HG02884 (cell line): ENCODE data around the gene CAMK2B.

ENCODE experiments used
- ATAC-seq: cut with Tn5 transposase; IDR thresholded peaks from one replicate; pipeline ENCODE4 v1.9.1; 2021; ENCODE audit warnings: mild to moderate bottlenecking, moderate library complexity; ENCODE audit not compliant: unreplicated experiment

CAMK2B gene

DNA sequence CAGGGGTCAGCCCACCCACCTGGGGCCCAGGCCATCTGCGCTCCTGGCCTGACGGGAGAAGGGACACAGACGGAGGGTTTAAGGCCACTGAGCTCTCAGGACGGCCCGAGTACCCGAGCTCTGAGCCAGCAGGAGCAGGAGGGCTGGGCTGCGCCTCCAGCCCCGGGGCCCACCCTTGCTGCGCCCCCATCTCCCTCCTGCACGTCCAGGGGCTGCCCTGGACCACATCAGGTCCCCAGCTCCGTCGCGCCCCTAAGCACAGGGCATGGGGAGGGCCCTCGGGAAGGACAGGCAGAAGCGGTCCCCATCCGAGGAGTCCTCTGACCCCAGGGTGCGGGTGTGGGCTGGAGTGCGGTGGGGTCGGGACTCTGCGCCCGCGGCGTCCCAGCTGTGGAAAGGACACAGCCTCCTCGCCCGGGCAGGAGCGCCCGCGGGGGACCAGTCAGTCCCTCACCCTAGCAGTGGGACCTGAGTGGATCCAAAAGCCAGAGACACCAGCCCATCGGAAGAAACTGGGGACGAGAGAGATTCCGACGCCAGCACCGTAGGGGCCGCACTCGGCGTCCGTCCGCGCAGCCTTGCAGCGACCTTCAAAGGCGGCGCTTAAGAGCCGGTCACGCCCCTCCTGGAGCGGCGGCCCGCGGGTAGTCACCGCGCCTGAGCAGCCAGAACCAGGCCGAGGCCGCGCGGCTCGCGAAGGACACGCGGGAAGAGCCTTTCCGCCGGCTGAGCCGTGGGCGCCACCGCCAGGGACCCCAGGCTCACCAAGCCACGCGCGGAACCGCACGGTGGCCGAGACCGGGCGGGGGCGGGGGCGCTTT is 15.9 kb downstream of the CAMK2B start:
- ATAC-seq = no peak

DNA sequence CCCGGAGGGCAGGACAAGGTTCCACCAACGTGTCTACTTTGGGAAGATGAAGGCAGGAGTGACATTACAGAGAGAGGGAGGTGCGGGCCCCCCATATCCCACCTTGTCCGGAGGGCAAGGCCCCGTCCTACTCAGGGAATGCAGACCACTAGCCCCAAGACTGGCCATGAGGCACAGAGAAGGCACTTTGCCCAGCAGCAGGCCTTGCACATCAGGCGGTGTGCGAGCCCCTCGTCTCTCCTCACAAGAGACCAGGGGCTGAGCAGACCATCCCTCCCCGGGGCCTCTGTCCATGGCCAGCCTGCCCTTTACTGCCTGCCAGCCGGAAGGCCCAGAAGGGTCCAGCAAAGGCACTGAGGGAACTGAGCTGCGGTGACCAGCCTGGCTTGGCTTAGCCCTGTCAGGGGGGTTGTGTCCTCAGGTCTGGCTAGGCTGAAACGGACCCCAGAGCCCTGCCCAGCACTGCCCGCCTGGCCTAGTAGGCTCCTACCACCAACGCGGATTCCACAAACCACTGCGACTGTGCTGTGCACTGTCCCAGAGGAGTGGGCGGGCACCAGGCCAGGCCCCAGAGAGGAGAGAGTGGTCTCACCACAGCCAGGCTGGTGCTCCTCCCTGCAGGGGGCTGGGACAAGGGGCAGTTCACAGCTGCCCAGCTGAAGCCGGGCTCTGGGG is 16.7 kb downstream of the CAMK2B start:
- no peak for ATAC-seq

DNA sequence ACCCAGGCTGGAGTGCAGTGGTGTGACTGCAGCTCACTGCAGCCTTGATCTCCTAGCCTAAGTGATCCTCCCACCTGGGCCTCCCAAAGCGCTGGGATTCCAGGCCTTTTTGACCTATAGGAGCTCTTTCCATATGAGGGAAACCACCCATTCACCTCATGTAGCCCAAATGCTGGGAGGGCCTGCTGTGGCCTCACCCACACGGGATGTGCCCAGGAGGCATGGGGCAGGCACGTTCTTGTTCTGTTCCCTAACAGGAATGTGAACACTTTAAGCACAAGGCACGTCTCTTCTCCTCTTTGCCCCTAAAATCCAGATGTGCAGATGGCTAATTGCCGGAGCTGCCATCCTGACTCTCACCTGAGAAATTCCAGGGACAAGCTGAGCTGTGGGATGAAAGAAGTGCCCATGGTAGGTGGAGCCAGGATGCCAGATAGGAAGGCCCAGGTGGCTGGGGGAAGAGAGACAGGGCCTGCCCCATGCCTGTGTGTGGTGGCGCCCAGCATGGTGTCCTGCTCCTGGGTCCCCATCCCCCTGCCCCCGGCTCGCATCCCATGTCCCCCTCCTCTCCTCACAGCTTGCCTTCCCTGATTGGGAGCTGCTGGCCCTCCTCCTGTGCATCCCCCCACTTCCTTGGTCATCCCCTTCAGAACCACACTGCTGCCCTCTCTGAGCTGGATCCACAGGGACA is 17.3 kb downstream of the CAMK2B start:
- ATAC-seq = no peak

DNA sequence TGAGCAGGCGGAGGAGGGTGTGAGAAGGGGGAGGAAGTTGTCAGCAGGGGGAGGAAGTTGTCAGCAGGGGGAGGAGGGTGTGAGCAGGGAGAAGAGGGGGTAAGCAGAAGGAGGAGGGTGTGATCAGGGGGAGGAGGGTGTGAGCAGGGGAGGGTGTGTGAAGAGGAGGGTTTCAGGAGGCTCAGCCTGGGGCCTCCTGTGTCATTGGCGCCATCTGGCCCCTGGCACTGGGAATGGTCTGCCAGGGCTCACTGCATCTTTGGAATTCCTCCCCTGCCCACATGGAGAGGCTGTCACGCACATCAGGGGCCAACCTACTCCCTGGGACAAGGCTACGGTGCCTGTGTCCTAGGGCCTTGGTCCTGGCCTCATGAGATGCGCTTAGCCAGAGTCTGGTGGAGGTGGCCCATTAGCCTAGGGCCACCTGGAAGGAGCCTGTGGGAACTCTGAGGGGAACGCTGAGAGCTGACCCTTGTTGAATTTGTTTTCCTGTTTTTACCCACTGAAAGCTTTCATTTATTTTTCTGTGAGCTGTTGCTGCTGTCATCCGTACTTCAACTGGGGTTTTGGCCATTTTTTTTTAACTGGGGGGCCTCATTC is 18.0 kb downstream of the CAMK2B start:
- no peak for ATAC-seq

DNA sequence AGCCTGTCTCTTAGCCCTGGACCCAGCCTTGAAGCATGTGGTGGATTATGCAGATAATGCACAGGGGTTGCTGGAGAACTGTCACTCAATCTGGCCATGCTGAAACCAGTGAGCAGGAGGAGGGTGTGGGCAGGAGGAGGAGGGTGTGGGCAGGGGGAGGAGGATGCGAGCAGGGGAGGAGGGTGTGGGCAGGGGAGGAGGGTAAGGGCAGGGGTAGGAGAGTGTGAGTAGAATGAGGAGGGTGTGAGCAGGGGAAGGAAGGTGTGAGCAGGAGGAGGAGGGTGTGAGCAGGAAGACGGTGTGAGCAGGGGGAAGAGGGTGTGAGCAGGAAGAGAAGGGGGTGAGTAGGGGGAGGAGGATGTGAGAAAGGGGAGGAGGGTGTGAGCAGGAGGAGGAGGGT is 18.8 kb downstream of the CAMK2B start:
- no peak for ATAC-seq

DNA sequence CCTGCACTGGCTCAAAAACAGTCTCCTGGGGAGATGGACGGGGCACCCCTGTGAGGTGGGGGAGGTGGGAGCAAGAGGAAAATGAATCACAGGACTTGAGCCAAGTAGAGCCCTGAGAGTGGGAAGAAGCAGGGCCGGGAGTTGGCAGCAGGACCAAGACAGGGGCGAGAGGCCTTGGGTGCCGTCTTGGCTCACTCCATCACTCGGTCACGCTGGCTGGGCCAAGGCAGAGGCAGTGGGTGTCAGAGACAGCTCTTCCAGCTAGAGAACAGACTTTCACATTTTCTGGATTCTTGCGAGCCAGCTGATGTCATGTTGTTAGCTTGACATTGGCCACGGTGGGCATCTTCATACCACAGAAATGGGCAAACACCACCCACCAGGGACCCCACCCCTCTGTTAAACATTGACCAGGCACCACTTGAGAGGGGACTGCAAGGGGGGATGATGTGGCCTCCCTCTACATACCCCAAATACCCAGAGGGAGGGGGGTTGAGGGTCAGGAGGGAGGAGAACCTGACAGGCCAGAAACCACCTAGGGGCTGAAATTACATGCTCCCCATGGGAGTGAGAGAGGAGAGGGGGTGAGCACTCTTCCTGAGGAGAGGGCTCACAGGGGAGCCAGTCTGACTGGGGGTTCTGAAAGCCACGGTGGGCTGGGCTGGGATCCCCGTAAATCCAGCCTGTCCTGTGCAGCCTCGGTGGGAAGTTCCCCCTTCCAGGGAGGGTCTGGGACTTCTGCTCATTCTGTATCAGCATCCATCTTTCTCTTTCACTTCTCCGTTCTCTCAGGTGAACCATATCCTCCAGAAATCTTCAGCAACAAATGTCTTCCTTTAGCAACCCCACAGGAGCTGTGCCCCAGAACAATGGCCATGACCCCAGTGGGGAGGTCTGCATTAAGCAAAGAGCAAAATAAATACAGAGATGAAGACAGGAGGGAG is 19.6 kb downstream of the CAMK2B start:
- no peak for ATAC-seq

DNA sequence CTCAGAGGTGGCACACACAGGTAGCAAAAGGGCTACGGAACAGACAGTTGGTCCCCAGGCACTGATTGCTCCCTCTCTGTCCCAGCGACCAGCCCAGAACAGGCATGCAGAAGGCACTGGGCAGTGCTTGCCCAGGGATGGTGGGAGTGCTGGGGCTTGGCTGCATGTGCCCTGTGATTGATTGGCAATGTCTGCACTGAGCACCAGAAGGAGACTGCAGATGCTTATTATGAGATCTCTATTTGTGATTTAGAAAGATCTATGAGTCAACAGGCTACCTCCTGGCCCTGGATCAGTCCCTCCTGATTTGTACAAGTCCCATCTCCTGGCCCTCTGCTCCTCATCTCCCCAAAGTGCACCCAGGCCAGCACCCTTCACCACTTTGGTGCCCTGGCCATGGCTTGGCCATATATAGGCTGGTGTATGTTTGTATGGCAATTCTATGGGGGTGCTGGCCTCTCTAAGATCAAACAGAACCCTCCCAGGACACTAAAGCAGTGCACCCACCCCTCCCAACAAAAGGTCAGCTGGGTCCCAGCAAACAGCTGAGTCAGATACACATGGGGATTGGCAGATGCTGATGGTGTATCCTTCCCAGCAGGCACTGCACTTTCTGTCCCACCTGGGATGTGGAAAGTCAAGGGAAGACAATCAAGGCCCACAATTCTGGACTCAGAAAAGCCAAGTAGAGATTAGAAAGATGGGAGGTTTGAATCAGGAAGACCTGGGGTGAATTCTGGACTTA is 30.9 kb downstream of the CAMK2B start:
- ATAC-seq = no peak

DNA sequence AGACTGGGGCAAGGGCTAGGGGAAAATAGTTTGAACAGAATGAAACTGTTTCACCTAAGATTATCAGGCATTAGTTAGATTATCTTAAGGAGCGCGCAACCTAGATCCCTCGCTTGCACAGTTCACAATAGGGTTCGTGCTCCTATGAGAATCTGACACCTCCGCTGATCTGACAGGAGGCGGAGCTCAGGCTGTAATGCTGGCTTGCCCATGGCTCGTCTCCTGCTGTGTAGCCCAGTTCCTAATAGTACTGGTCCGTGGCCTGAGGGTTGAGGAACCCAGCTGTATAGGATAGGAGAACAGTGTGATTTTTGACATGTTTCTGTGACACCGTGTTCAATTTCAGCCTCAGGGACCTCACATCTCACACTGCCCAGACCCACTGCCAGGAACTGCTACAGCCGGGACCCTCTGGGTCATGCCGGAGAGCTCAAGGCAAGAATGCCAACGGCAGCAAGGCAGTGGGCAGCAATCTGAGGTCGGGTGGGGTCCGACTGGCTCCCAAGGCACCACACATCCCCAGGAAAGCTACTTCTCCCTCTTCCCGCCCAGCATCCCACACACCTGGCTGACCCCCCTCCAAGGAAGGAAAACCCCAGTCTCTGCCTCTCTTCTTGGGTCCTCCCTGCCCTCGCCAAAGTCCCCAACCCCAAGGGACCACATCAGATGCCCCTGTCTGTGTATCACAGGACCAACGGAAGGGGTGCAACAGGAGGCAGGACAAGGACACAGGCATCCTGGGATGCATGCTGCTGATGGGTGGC is 31.7 kb downstream of the CAMK2B start:
- no peak for ATAC-seq

DNA sequence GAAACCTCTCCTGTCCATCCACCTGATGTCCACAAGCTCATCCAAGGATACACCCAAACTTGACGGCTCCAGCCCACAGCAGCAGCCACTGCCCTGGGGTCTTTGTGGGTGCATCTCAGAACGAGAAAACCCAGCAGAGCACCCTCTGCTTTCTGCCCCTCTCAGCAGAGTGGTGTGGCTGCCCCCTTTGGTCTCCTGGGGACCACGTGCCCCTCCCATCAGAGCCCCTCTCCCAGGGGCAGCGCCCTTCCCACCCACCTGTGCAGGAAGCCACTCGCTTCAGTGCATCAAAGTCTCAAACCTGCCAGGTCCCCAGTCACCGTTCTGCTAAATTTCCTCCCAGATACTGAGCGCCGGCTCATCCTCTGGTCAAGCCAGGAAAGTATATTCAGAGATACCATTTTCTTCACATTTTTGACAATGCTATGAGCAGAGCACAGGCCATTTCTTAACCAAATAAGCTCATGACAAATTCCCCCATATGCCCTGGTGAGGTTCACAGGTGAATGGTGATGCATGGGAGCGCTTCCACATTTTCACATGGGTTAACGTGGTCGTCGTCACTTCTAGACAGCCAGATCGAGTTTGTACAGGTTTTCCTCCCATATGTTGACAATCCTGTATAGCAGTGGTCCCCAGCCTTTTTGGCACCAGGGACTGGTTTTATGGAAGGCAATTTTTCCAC is 32.4 kb downstream of the CAMK2B start:
- no peak for ATAC-seq

DNA sequence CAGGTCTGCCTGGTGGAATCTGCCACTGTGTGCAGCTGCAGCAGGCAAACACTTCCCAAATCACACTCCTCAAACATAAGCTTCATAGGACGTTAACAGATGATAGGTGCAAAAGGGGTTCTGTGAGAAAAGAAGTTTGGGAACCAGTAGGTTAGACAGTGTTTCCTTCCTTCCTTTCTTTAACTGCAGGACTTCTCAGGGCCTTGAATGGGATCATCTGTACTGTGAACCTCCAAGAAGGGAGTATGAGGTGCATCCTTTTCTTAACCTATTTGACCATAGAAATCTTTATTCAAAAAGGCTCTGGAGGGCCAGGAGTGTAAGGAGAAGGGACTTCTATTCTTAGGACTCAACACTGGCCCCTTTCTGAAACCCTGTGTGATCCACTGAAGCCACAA is 33.0 kb downstream of the CAMK2B start:
- no peak for ATAC-seq

DNA sequence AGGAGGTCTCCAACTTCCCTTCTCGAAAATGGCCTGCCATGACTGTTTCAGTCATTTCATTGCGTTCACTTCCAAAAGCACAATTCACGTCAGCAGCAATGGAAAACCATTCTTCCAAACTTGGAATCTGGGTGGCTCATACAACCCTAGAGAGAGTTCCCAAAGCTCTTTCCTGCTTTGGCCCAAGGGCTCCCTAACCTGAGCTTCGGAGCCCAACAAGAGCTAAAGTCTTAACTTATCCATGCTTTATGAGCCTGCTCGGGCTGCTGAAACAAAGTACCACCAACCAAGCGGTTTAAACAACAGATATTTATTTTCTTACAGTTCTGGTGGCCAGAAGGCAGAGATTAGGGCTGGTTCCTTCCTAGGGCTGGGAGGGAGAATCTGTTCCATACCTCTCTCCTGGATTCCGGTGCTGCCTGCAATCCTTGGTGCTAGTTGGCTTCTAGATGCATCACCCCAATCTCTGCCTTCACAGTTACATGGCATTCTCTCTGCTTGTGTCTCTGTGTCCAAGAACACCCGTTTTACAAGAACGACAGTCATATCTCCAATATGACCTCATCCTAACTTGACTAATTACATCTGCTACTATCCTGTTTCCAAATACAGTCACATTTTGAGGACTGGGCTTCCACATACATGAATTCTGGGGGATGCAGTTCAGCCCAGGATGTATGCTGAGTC is 33.5 kb downstream of the CAMK2B start:
- ATAC-seq = no peak

DNA sequence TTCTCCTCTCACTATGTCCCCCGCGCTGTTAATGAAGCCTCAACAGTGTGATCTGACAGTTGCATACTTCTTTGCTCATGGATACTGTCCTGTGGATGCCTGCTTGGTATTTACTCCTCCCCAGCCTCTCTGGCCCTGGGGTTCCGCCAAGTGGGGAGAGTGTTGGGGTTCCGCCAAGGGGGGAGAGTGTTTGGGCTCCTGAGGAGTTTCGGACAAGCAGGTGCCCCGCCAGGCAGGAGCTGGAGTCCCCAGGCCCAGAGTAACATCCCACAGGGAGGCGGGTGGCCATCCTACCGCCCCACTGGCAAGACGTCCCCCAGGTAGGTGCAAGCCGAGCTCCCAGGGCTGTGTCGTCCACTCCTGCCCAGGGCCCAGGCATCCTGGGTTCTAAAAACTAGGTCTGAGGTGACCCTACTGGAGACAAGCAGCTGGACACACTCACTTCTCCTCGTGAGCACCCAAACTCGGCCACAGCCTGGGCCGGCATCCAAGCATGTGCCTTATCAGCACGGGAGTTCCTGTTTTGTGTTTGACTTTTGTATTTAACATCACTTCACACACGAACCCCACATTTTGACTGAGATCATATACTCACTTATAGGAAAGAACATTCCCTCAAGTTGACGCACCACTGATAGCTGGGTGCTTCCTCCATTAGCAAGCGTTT is 34.2 kb downstream of the CAMK2B start:
- no peak for ATAC-seq

DNA sequence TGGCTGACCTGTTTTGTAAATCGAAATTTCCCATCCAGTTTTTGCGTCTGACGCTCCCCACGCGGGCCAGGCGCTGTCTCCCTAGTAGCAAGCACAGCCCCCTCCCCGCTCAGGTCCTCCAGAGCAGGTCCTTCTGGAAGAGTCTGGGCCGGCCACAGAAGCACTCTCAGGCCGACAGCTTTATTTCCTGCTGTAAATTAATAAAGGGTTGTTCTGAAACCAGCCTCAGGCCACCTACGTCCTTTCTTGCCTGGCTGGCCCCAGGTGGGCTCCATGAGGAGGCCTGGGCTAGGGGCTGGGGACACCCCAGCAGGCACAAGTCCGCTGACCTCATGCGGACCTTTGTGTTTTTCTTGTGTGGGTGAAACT is 35.2 kb downstream of the CAMK2B start:
- ATAC-seq = no peak

DNA sequence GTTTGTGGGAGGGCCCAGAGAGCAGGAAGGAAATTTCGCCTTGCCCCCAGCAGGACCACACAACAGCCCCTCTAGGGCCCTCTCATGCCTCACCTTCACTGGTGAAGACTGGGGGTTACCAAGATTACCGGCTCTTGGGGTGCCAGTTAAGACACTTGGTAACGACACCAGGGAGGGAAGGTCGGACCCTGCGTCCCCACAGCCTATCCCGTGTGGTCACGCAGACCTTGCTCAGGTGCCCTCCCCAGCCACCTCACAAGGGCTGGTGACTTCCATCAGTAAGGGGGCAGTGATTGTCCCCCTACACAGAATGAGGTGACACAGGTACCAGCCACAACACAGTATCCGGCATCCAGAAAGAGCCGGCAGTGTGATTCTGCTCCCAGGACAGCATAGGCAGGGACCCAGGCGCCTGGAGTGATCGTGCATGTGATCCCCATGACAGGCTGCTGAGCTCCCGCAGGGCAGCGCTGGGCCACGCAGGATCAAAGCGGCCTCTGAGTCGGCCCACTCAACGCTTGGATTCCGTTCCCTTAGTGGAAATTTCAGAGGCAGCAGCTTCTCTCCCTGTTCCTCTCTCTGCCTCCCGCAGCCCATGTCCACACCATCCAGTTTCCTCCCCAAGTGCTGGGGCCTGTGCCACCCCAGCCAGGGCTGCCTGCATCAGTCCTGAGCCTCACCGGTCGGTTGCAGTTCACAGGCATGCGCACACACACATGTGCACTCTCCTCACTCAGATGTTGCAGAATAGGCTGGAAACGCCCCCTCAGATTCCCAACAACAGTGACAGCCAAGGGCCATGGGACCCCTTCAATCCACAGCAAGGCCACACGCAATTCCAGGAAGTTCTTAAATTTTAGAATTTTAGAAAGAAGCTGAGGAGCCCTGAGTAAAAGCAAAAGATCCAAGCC is 35.8 kb downstream of the CAMK2B start:
- ATAC-seq = no peak

DNA sequence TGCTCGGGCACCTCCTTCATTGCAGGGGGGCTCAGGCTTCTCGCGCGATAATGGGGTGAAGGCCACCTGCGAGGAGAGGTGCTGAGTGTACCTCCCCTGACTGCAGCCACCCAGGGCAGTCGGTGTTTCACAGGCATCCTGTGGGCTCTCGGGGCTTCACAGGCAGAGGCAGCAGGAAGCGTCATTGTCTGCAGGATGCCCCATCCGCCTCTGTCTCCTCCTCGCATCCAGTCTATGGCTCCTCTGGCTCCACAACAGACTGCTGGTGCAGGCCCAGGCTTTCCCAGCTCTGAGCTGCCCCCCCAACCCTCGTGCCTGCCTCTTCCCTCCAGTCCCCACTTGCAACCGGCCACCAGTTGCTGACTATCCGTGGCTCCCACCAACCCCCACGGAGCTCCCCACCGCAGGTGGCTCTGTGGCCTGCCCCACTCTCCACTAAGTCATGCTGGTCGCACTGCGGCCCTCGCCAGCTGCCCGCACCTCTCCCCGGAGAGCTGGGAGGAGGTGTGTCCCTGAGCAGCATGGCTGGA is 36.5 kb downstream of the CAMK2B start:
- no peak for ATAC-seq

DNA sequence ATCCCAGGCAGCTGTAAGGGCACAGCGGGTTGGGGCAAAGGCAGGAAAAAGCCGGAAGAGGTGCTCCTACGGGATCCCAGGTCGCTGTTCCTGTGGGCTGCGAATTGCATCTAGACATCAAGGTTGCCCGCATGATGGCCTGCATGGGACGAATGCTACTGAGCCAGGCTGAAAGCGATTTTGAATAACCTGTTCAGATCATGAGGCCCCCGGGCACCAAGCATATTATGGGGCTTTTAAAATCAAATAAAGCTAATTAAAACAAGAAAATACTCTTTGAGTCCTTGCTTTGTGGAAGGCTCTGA is 37.1 kb downstream of the CAMK2B start:
- ATAC-seq = no peak
